Endothelial cell of umbilical vein (primary cell): ENCODE measurements around the gene ESRRB.

Source experiments
- EZH2 ChIP-seq: IDR thresholded peaks from 2 replicates; pipeline ENCODE4 v1.6.1; 2012; ENCODE audit warnings: borderline replicate concordance, low read depth, mild to moderate bottlenecking, moderate library complexity, low read length, inconsistent platforms; ENCODE audit not compliant: severe bottlenecking
- POLR2A ChIP-seq: IDR thresholded peaks from 2 replicates; pipeline ENCODE4 v1.6.1; 2012; ENCODE audit warnings: low read depth, mild to moderate bottlenecking, control low read depth, low read length
- TF ChIP-seq, protein P1 (sequence below): IDR thresholded peaks from 2 replicates; pipeline ENCODE4 v1.6.1; 2011; ENCODE audit not compliant: insufficient read depth, insufficient read length
- TF ChIP-seq, protein P2 (sequence below), 2 donors: IDR thresholded peaks; 1 replicate in 1 of 2; 2 replicates in 1 of 2; pipeline ENCODE4 v1.5.1; 2011; ENCODE audit warnings: low read length in 2 of 2, mild to moderate bottlenecking in 2 of 2, moderate library complexity in 2 of 2, control low read depth in 1 of 2, inconsistent platforms in 1 of 2, low read depth in 1 of 2; ENCODE audit not compliant: insufficient read depth in 1 of 2; ENCODE audit errors: extremely low read depth in 1 of 2

DNA sequence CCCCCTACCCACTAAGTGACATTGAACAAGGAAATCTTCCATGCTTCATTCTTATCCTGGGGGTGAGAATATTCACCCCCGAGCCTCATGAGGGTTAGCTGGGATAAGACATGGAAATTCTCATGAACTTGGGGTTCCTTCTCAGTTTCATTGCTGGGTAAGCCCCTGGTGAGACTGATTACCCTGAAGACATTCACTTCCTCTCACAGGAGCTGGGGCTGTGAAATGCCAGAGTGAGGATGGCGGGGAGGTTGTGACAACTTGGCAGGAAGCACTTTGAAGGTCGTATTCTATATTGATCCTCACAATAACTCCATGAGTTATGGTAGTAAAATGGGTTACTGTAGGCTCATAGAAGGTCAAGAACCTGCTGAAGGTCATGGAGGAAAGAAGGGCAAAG is 43.5 kb downstream of the ESRRB start:
- TF ChIP-seq EZH2 (no peak), POLR2A (no peak)
- TF ChIP-seq, protein P1, sequence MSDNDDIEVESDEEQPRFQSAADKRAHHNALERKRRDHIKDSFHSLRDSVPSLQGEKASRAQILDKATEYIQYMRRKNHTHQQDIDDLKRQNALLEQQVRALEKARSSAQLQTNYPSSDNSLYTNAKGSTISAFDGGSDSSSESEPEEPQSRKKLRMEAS, result no peak
- TF ChIP-seq, protein P2, sequence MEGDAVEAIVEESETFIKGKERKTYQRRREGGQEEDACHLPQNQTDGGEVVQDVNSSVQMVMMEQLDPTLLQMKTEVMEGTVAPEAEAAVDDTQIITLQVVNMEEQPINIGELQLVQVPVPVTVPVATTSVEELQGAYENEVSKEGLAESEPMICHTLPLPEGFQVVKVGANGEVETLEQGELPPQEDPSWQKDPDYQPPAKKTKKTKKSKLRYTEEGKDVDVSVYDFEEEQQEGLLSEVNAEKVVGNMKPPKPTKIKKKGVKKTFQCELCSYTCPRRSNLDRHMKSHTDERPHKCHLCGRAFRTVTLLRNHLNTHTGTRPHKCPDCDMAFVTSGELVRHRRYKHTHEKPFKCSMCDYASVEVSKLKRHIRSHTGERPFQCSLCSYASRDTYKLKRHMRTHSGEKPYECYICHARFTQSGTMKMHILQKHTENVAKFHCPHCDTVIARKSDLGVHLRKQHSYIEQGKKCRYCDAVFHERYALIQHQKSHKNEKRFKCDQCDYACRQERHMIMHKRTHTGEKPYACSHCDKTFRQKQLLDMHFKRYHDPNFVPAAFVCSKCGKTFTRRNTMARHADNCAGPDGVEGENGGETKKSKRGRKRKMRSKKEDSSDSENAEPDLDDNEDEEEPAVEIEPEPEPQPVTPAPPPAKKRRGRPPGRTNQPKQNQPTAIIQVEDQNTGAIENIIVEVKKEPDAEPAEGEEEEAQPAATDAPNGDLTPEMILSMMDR (IDR thresholded peaks at IDR 0.05; ENCODE audit: extremely low read depth in 1 of 2, insufficient read depth in 1 of 2, low read depth in 1 of 2, low read length in 2 of 2), result no peak
